Gastrocnemius medialis (tissue), 4 donors: ENCODE results near the gene TCP11. TPM values are rescaled to one million over a fixed set of nuclear protein-coding genes. Genes with fewer than 3 reads are reported as not detected.

Experiments
- ATAC-seq, 2 donors: fragments of 150-250 bp; one replicate each; pipeline ENCODE4 v1.9.1; 2016
- DNase-seq, 2 donors: peaks; one replicate each; pipeline ENCODE4 v3.0.0-alpha.2; 2019
- H3K27ac ChIP-seq, 4 donors: fragments of 200-600 bp; sonication (generic); 1 replicate in 1 of 4; 2 replicates in 3 of 4; pipeline ENCODE4 v1.5.1; 2016 to 2018; ENCODE audit warnings: mild to moderate bottlenecking in 2 of 4, moderate library complexity in 1 of 4
- H3K27me3 ChIP-seq, 3 donors: fragments of 200-600 bp; sonication (generic) in 2 of 3; 1 replicate in 1 of 3; 2 replicates in 2 of 3; pipeline versions ENCODE4 v1.5.1 to v1.6.0; 2016 to 2019; ENCODE audit warnings: mild to moderate bottlenecking in 1 of 3, moderate library complexity in 1 of 3
- H3K36me3 ChIP-seq, 2 donors: fragments of 200-600 bp; sonication (generic) in 1 of 2; one replicate each; pipeline ENCODE4 v1.5.1; 2017 to 2018
- H3K4me1 ChIP-seq, 2 donors: fragments of 200-600 bp; sonication (generic) in 1 of 2; one replicate each; pipeline ENCODE4 v1.5.1; 2016 to 2017; ENCODE audit warnings: mild to moderate bottlenecking in 2 of 2
- H3K4me3 ChIP-seq, 4 donors: fragments of 200-600 bp; sonication (generic) in 3 of 4; 1 replicate in 1 of 4; 2 replicates in 3 of 4; pipeline ENCODE4 v1.5.1; 2016 to 2019; ENCODE audit warnings: mild to moderate bottlenecking in 2 of 4
- H3K9me3 ChIP-seq, 3 donors: fragments of 200-600 bp; sonication (generic) in 2 of 3; 1 replicate in 1 of 3; 2 replicates in 2 of 3; pipeline ENCODE4 v1.5.1; 2016 to 2019
- CTCF ChIP-seq, 5 experiments: fragments of 450-650 bp in 3 of 5; fragments of 200-600 bp in 2 of 5; sonication (generic) in 2 of 5; IDR thresholded peaks in 4 of 5; conservative IDR thresholded peaks in 1 of 5; 1 replicate in 4 of 5; 2 replicates in 1 of 5; pipeline ENCODE4 v1.5.1; 2016 to 2019; ENCODE audit warnings: antibody characterized with exemption in 5 of 5, mild to moderate bottlenecking in 3 of 5, moderate library complexity in 3 of 5
- POLR2A ChIP-seq, 2 donors: fragments of 450-650 bp; IDR thresholded peaks; one replicate each; pipeline ENCODE4 v1.6.1; 2017; ENCODE audit warnings: antibody characterized with exemption in 2 of 2, mild to moderate bottlenecking in 2 of 2, moderate library complexity in 2 of 2
- in situ Hi-C, 4 donors: fragments of 200-750 bp; cut with MboI; loops; one replicate each; pipeline versions ENCODE4 v1.15.0 to v1.8.0; 2017; ENCODE audit warnings: low sequenced_read_pairs in 4 of 4
- intact Hi-C: fragments of 100-400 bp; cut with DNase I; formaldehyde crosslinking; loops from one replicate; pipeline ENCODE4 v1.15.1; 2023; ENCODE audit warnings: low total_unique reads
- total RNA-seq, 4 donors: library from RNA; depleted of rRNA; stranded (reverse); fragments of >200 nt; gene quantifications; one replicate each; pipeline versions ENCODE4 v1.1.0 to v1.2.3, GENCODE V29; 2016

The TCP11 gene
- total RNA-seq, 4 donors from 2014 or later = 0.41 TPM; not detected in 3

DNA sequence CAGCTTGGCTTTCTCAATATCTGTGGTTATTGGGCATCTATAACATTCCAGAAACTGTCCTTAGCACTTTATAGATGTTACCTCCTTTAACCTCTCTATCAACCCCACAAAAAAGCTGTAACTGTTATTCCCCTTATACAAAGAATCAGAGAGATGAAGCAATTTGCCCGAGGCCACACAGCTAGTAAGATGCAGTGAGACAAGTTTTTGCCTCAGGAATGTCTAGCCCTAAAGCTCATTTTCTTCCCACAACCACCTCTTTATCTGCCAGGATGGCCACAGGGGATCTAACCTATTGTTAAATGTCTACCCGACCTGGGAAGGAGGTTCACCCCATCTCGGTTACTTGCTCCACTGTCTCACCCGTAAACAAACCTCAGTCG lies 31.9 kb upstream of the TCP11 start:
- intact Hi-C loops = no loop called here
- no peaks in the 10 kb centered on the region for H3K9me3 ChIP-seq
- ATAC-seq = no peak
- in situ Hi-C loops = no loop called here
- no peaks in the 10 kb centered on the region for H3K4me1 ChIP-seq
- no peaks in the 10 kb centered on the region for H3K27me3 ChIP-seq
- H3K4me3 ChIP-seq = no peak overlapping the region
- TF ChIP-seq CTCF (IDR thresholded peaks at IDR 0.05 in 4 of 5, conservative IDR thresholded peaks at IDR 0.05 in 1 of 5) (no peak), POLR2A (IDR thresholded peaks at IDR 0.05) (no peak)
- H3K27ac ChIP-seq = no peak overlapping the region
- H3K36me3 ChIP-seq = no peaks in the 10 kb centered on the region
- DNase-seq = no peak

GRCh38 chr6:35170891-35171290 lies 29.8 kb upstream of the TCP11 start:
- Histone ChIP-seq H3K9me3 (no peaks in the 10 kb centered on the region), H3K36me3 (no peaks in the 10 kb centered on the region), H3K27ac (no peak overlapping the region), H3K4me3 (no peak overlapping the region), H3K27me3 (no peaks in the 10 kb centered on the region), H3K4me1 (no peaks in the 10 kb centered on the region)
- TF ChIP-seq POLR2A (IDR thresholded peaks at IDR 0.05) = no peak
- TF ChIP-seq CTCF (IDR thresholded peaks at IDR 0.05 in 4 of 5, conservative IDR thresholded peaks at IDR 0.05 in 1 of 5) = no peak
- ATAC-seq (no peak), DNase-seq (no peak)
- intact Hi-C loops = no loop called here
- in situ Hi-C loops = no loop called here

DNA sequence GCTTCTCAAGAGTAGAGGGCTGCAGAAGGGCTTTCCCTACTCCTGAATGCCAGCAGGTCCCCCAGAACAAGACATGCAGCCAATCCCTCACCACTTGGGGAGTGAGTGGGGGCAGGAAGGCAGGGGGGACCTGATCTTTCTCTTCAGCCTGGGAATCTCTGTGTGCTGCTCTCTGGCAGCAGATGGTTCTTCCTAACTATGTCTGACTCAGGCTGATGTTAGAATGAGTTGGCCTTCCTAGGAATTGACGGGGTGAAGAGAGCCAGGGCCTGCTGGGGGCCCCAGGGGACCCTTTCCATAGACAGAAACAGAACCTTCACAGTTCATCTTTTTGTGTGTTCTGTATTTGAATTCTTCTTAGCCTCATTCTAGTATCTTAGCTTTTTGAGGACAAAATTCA lies 29.0 kb upstream of the TCP11 start:
- in situ Hi-C loops (no loop called here), intact Hi-C loops (no loop called here)
- no peaks in the 10 kb centered on the region for H3K27me3 ChIP-seq
- no peak overlapping the region for H3K4me3 ChIP-seq
- no peak for DNase-seq
- H3K4me1 ChIP-seq = no peaks in the 10 kb centered on the region
- H3K36me3 ChIP-seq = no peaks in the 10 kb centered on the region
- no peak for ATAC-seq
- H3K9me3 ChIP-seq = no peaks in the 10 kb centered on the region
- no peak for TF ChIP-seq POLR2A (IDR thresholded peaks at IDR 0.05)
- no peak for TF ChIP-seq CTCF (IDR thresholded peaks at IDR 0.05 in 4 of 5, conservative IDR thresholded peaks at IDR 0.05 in 1 of 5)
- H3K27ac ChIP-seq = no peak overlapping the region

- ATAC-seq = no peak
- intact Hi-C loops = no loop called here
- H3K36me3 ChIP-seq = no peaks in the 10 kb centered on the region
Measured at GRCh38 chr6:35168461-35168861, 27.3 kb upstream of the TCP11 start.

More at GRCh38 chr6:35168461-35168861, 27.3 kb upstream of the TCP11 start:
- Histone ChIP-seq H3K27me3 (no peaks in the 10 kb centered on the region), H3K4me1 (no peaks in the 10 kb centered on the region), H3K4me3 (no peak overlapping the region), H3K27ac (no peak overlapping the region), H3K9me3 (no peaks in the 10 kb centered on the region)
- no peak for TF ChIP-seq POLR2A (IDR thresholded peaks at IDR 0.05)
- TF ChIP-seq CTCF (IDR thresholded peaks at IDR 0.05 in 4 of 5, conservative IDR thresholded peaks at IDR 0.05 in 1 of 5) = no peak
- in situ Hi-C loops = no loop called here
- no peak for DNase-seq
